ENCODE measurements around the gene POP4.

POP4 gene

GRCh38 chr19:29574510-29574909 is 31.6 kb upstream of the POP4 start:
- H2BK12ac ChIP-seq (ENCODE audit: low read length in 2 of 2), result no peak overlapping the region
- no peak overlapping the region for H3K4ac ChIP-seq (ENCODE audit: low read depth in 1 of 2, low read length in 2 of 2)
- no peaks in the 10 kb centered on the region for H3K4me1 ChIP-seq (ENCODE audit: control insufficient read depth, insufficient read depth, low read depth, low read length)
- no peak overlapping the region for H3K14ac ChIP-seq (ENCODE audit: low read length in 2 of 2)
- H3K18ac ChIP-seq (ENCODE audit: low read depth in 1 of 2, low read length in 2 of 2), result no peak overlapping the region
- H2BK120ac ChIP-seq (ENCODE audit: low read depth, low read length), result no peak overlapping the region
- H3K9me3 ChIP-seq (ENCODE audit: control insufficient read depth, low read length), result no peaks in the 10 kb centered on the region
- peaks cover 14 to 76% of the 10 kb centered on the region in 2 experiments for H3K27me3 ChIP-seq (ENCODE audit: control insufficient read depth in 1 of 2, insufficient read depth in 1 of 2, low read length in 2 of 2)
- no peak overlapping the region for H3K23ac ChIP-seq (ENCODE audit: low read length in 2 of 2)
- H2AFZ ChIP-seq (ENCODE audit: low read depth, low read length), result no peak overlapping the region
- H4K91ac ChIP-seq (ENCODE audit: low read length), result no peak overlapping the region
- no peak overlapping the region for H4K8ac ChIP-seq (ENCODE audit: low read length)
- no peaks in the 10 kb centered on the region for H3K79me1 ChIP-seq (replicated peaks; ENCODE audit: low read length, poor library complexity, severe bottlenecking)
- H2AK5ac ChIP-seq (ENCODE audit: low read length, severe bottlenecking), result no peak overlapping the region
- no peak overlapping the region for H3K27ac ChIP-seq (ENCODE audit: low read length, poor library complexity, severe bottlenecking)
- H3K4me3 ChIP-seq (ENCODE audit: insufficient read depth in 1 of 2, low read depth in 1 of 2, low read length in 2 of 2), result no peak overlapping the region
- no peak overlapping the region for H2BK5ac ChIP-seq (ENCODE audit: low read depth, low read length, poor library complexity, severe bottlenecking)
- 70% methylated on average over 2 of the region's 3 CpGs for WGBS
- H3K4me2 ChIP-seq (ENCODE audit: low read length, poor library complexity, severe bottlenecking), result no peak overlapping the region
- no peak overlapping the region for H3K9ac ChIP-seq (ENCODE audit: low read length)
- no peak for DNase-seq
- H2BK15ac ChIP-seq (ENCODE audit: low read depth, poor library complexity, severe bottlenecking), result no peak overlapping the region
- H3K36me3 ChIP-seq (ENCODE audit: control insufficient read depth in 1 of 2, insufficient read depth in 2 of 2, low read depth in 1 of 2, low read length in 2 of 2), result no peaks in the 10 kb centered on the region

- no peak overlapping the region for H2BK15ac ChIP-seq (ENCODE audit: low read depth, poor library complexity, severe bottlenecking)
- no peaks in the 10 kb centered on the region for H3K36me3 ChIP-seq (ENCODE audit: control insufficient read depth in 1 of 2, insufficient read depth in 2 of 2, low read depth in 1 of 2, low read length in 2 of 2)
- H3K9ac ChIP-seq (ENCODE audit: low read length), result no peak overlapping the region
- no peak overlapping the region for H3K23ac ChIP-seq (ENCODE audit: low read length in 2 of 2)
- no peaks in the 10 kb centered on the region for H3K9me3 ChIP-seq (ENCODE audit: control insufficient read depth, low read length)
- no peak overlapping the region for H2AK5ac ChIP-seq (ENCODE audit: low read length, severe bottlenecking)
- no peak overlapping the region for H3K4ac ChIP-seq (ENCODE audit: low read depth in 1 of 2, low read length in 2 of 2)
- H3K27me3 ChIP-seq (ENCODE audit: control insufficient read depth in 1 of 2, insufficient read depth in 1 of 2, low read length in 2 of 2), result peaks cover 14 to 72% of the 10 kb centered on the region in 2 experiments
- no peak overlapping the region for H3K4me2 ChIP-seq (ENCODE audit: low read length, poor library complexity, severe bottlenecking)
- no peak overlapping the region for H3K4me3 ChIP-seq (ENCODE audit: insufficient read depth in 1 of 2, low read depth in 1 of 2, low read length in 2 of 2)
- H2BK5ac ChIP-seq (ENCODE audit: low read depth, low read length, poor library complexity, severe bottlenecking), result no peak overlapping the region
- no peak overlapping the region for H2BK120ac ChIP-seq (ENCODE audit: low read depth, low read length)
- 55% methylated on average over 9 of the region's 14 CpGs for WGBS
- no peak overlapping the region for H4K8ac ChIP-seq (ENCODE audit: low read length)
- H3K4me1 ChIP-seq (ENCODE audit: control insufficient read depth, insufficient read depth, low read depth, low read length), result no peaks in the 10 kb centered on the region
- H3K27ac ChIP-seq (ENCODE audit: low read length, poor library complexity, severe bottlenecking), result no peak overlapping the region
- no peak overlapping the region for H3K18ac ChIP-seq (ENCODE audit: low read depth in 1 of 2, low read length in 2 of 2)
- no peak overlapping the region for H2AFZ ChIP-seq (ENCODE audit: low read depth, low read length)
- H2BK12ac ChIP-seq (ENCODE audit: low read length in 2 of 2), result no peak overlapping the region
- no peak for DNase-seq
- no peak overlapping the region for H4K91ac ChIP-seq (ENCODE audit: low read length)
- no peak overlapping the region for H3K14ac ChIP-seq (ENCODE audit: low read length in 2 of 2)
- no peaks in the 10 kb centered on the region for H3K79me1 ChIP-seq (replicated peaks; ENCODE audit: low read length, poor library complexity, severe bottlenecking)
These were observed 30.0 kb upstream of the POP4 start for GRCh38 chr19:29576046-29576606.

DNA sequence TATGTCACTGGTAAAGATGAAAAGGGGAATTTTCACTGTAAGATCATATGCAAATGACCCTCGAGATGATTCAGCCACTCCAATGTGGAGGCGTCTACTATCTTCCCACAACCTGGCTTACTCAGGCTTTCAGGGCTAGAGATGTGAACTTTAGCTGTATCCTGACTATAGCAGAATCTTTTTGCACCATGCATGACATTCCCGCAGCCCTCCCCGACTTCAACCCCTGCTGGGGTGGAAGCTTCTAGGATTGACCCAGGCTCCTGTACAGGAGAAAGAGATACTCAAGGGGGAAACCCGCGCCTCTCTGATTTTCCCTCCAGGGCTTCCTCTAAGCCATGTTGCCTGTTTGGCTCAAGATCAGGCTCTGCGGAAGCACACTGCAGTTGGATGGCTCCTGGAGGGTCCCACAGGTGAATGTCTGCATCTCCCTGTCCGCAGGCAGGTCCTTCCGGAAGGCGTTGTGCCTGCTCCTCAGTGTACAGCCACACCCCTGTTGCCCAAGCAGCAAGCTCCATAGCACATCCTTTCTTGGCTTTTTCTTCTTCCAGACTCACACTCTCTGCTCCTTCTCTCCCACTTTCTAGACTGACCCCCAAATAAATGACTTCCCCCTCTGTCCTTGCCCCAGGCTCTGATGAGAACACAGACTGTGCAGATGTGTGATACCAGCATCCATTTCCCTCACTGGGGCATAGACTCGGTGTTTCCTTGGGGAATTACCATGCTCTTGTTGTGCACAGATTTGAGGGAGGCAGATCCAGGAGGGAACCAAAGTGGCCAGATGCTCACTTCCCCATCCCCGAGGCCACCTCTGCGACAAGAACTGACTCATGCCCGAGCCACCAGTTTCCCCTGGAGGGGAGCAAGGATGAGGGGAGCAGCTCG is 29.1 kb upstream of the POP4 start:
- Histone ChIP-seq H3K36me3 (ENCODE audit: control insufficient read depth in 1 of 2, insufficient read depth in 2 of 2, low read depth in 1 of 2, low read length in 2 of 2) (no peaks in the 10 kb centered on the region), H3K9ac (ENCODE audit: low read length) (no peak overlapping the region), H3K4me1 (ENCODE audit: control insufficient read depth, insufficient read depth, low read depth, low read length) (no peaks in the 10 kb centered on the region), H3K27ac (ENCODE audit: low read length, poor library complexity, severe bottlenecking) (no peak overlapping the region), H3K4me3 (ENCODE audit: insufficient read depth in 1 of 2, low read depth in 1 of 2, low read length in 2 of 2) (no peak overlapping the region), H3K18ac (ENCODE audit: low read depth in 1 of 2, low read length in 2 of 2) (no peak overlapping the region), H3K27me3 (ENCODE audit: control insufficient read depth in 1 of 2, insufficient read depth in 1 of 2, low read length in 2 of 2) (peaks cover 14 to 65% of the 10 kb centered on the region in 2 experiments), H3K23ac (ENCODE audit: low read length in 2 of 2) (no peak overlapping the region), H2BK12ac (ENCODE audit: low read length in 2 of 2) (no peak overlapping the region), H2AFZ (ENCODE audit: low read depth, low read length) (no peak overlapping the region), H2BK15ac (ENCODE audit: low read depth, poor library complexity, severe bottlenecking) (no peak overlapping the region), H3K4ac (ENCODE audit: low read depth in 1 of 2, low read length in 2 of 2) (no peak overlapping the region), H4K91ac (ENCODE audit: low read length) (no peak overlapping the region), H2BK5ac (ENCODE audit: low read depth, low read length, poor library complexity, severe bottlenecking) (no peak overlapping the region), H3K14ac (ENCODE audit: low read length in 2 of 2) (no peak overlapping the region), H3K9me3 (ENCODE audit: control insufficient read depth, low read length) (no peaks in the 10 kb centered on the region), H2BK120ac (ENCODE audit: low read depth, low read length) (no peak overlapping the region), H4K8ac (ENCODE audit: low read length) (no peak overlapping the region), H3K79me1 (replicated peaks; ENCODE audit: low read length, poor library complexity, severe bottlenecking) (no peaks in the 10 kb centered on the region), H3K4me2 (ENCODE audit: low read length, poor library complexity, severe bottlenecking) (no peak overlapping the region), H2AK5ac (ENCODE audit: low read length, severe bottlenecking) (no peak overlapping the region)
- 65% methylated on average over 15 of the region's 15 CpGs for WGBS
- no peak for DNase-seq

DNA sequence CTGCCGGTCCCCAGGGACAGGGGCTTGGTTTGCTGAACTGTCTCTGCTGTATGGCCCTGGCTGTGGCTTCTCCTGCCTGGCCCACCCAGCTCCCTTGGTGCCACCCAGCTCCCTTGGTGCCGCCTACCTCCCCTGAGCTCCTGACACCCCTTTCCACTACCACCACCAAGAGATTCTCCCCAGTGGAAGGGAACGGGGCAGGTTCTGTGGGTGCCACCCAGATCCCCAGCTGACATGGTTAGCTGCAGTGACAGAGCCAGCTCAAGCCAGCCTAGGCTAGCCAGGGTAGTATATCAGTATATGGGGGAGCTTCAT is 28.5 kb upstream of the POP4 start:
- H2AFZ ChIP-seq (ENCODE audit: low read depth, low read length), result no peak overlapping the region
- H3K27me3 ChIP-seq (ENCODE audit: control insufficient read depth in 1 of 2, insufficient read depth in 1 of 2, low read length in 2 of 2), result peaks cover 14 to 65% of the 10 kb centered on the region in 2 experiments
- no peak overlapping the region for H3K4me3 ChIP-seq (ENCODE audit: insufficient read depth in 1 of 2, low read depth in 1 of 2, low read length in 2 of 2)
- H3K27ac ChIP-seq (ENCODE audit: low read length, poor library complexity, severe bottlenecking), result no peak overlapping the region
- WGBS, result 58% methylated on average over 2 of the region's 3 CpGs
- H3K14ac ChIP-seq (ENCODE audit: low read length in 2 of 2), result no peak overlapping the region
- no peaks in the 10 kb centered on the region for H3K4me1 ChIP-seq (ENCODE audit: control insufficient read depth, insufficient read depth, low read depth, low read length)
- no peak overlapping the region for H2AK5ac ChIP-seq (ENCODE audit: low read length, severe bottlenecking)
- H3K79me1 ChIP-seq (replicated peaks; ENCODE audit: low read length, poor library complexity, severe bottlenecking), result no peaks in the 10 kb centered on the region
- no peak overlapping the region for H3K4ac ChIP-seq (ENCODE audit: low read depth in 1 of 2, low read length in 2 of 2)
- H2BK12ac ChIP-seq (ENCODE audit: low read length in 2 of 2), result no peak overlapping the region
- no peak overlapping the region for H2BK120ac ChIP-seq (ENCODE audit: low read depth, low read length)
- H2BK5ac ChIP-seq (ENCODE audit: low read depth, low read length, poor library complexity, severe bottlenecking), result no peak overlapping the region
- no peak overlapping the region for H2BK15ac ChIP-seq (ENCODE audit: low read depth, poor library complexity, severe bottlenecking)
- no peak for DNase-seq
- H4K8ac ChIP-seq (ENCODE audit: low read length), result no peak overlapping the region
- no peaks in the 10 kb centered on the region for H3K36me3 ChIP-seq (ENCODE audit: control insufficient read depth in 1 of 2, insufficient read depth in 2 of 2, low read depth in 1 of 2, low read length in 2 of 2)
- H4K91ac ChIP-seq (ENCODE audit: low read length), result no peak overlapping the region
- no peak overlapping the region for H3K18ac ChIP-seq (ENCODE audit: low read depth in 1 of 2, low read length in 2 of 2)
- no peak overlapping the region for H3K9ac ChIP-seq (ENCODE audit: low read length)
- H3K23ac ChIP-seq (ENCODE audit: low read length in 2 of 2), result no peak overlapping the region
- H3K4me2 ChIP-seq (ENCODE audit: low read length, poor library complexity, severe bottlenecking), result no peak overlapping the region
- H3K9me3 ChIP-seq (ENCODE audit: control insufficient read depth, low read length), result no peaks in the 10 kb centered on the region
